ENCODE measurements around the gene SLC9A8.

The SLC9A8 gene

DNA sequence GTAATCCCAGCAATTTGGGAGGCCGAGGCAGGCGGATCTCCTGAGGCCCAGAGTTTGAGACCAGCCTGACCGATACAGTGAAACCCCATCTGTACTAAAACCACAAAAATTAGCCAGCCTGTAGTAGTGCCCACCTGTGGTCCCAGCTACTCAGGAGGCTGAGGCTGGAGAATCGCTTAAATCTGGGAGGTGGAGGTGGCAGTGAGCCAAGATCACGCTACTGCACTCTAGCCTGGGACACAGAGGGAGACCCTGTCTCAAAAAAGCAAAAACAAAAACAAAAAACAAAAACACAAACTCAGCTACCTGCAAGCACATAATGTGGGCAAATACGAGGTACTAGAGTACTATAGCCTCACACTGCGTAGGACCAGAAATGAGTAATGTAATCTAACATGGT, 106.4 kb downstream of the SLC9A8 start:
- Histone ChIP-seq H3K36me3 (ENCODE audit: insufficient read depth, low read length) (no peaks in the 10 kb centered on the region), H3K9me3 (replicated peaks; ENCODE audit: low read length) (no peaks in the 10 kb centered on the region), H3K4me2 (ENCODE audit: low read length) (no peak overlapping the region), H3K4me3 (ENCODE audit: low read length) (no peak overlapping the region), H3K27me3 (ENCODE audit: control insufficient read depth, insufficient read depth, low read length) (no peaks in the 10 kb centered on the region), H3K4me1 (ENCODE audit: control insufficient read depth, insufficient read depth, low read length) (peaks cover 5% of the 10 kb centered on the region), H3K9ac (ENCODE audit: low read depth, low read length) (no peak overlapping the region)

DNA sequence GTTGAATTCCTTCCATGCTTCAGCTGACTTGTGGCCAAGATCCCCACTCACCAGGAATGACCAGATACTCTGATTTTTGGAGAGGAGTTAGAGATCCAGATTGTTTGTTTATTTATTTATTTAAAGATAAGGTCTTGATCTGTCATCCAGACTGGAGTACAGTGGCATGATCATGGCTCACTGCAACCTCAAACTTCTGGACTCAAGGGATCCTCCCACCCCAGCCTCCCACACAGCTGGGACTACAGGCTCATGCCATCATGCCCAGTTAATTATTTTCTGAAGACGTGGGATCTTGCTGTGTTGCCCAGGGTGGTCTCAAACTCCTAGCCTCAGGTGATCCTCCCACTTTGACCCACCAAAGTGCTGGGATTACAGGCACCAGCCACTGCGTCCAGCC, 106.8 kb downstream of the SLC9A8 start:
- H3K4me2 ChIP-seq (ENCODE audit: low read length), result no peak overlapping the region
- H3K36me3 ChIP-seq (ENCODE audit: insufficient read depth, low read length), result no peaks in the 10 kb centered on the region
- H3K9me3 ChIP-seq (replicated peaks; ENCODE audit: low read length), result no peaks in the 10 kb centered on the region
- no peak overlapping the region for H3K4me3 ChIP-seq (ENCODE audit: low read length)
- no peak overlapping the region for H3K9ac ChIP-seq (ENCODE audit: low read depth, low read length)
- no peaks in the 10 kb centered on the region for H3K27me3 ChIP-seq (ENCODE audit: control insufficient read depth, insufficient read depth, low read length)
- peaks cover under 1% of the 10 kb centered on the region for H3K4me1 ChIP-seq (ENCODE audit: control insufficient read depth, insufficient read depth, low read length)

DNA sequence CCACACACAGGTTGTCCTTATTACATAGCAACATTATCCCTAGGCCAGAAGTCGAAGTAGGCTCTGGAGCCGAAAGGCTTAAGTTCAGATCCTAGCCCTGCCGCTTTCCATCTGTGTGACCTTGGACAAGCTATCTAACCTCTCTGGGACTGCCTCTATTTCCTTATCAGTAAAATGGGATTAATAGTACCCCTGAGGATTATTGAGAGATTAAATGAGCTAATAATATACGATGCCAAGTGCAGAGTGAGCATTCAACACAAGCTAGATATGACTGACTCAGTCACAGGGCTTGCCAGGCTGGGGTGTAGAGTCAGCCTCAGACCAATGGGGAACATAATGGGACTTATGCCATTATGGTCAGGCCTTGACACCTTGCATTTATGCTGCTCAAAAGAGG, 111.6 kb downstream of the SLC9A8 start:
- H3K4me2 ChIP-seq (ENCODE audit: low read length), result no peak overlapping the region
- peaks cover 9% of the 10 kb centered on the region for H3K4me1 ChIP-seq (ENCODE audit: control insufficient read depth, insufficient read depth, low read length)
- H3K27me3 ChIP-seq (ENCODE audit: control insufficient read depth, insufficient read depth, low read length), result no peaks in the 10 kb centered on the region
- no peaks in the 10 kb centered on the region for H3K9me3 ChIP-seq (replicated peaks; ENCODE audit: low read length)
- H3K9ac ChIP-seq (ENCODE audit: low read depth, low read length), result no peak overlapping the region
- H3K4me3 ChIP-seq (ENCODE audit: low read length), result no peak overlapping the region
- H3K36me3 ChIP-seq (ENCODE audit: insufficient read depth, low read length), result no peaks in the 10 kb centered on the region

- Histone ChIP-seq H3K4me3 (ENCODE audit: low read length) (no peak overlapping the region), H3K36me3 (ENCODE audit: insufficient read depth, low read length) (no peaks in the 10 kb centered on the region), H3K4me1 (ENCODE audit: control insufficient read depth, insufficient read depth, low read length) (peaks cover 9% of the 10 kb centered on the region)
These were observed 113.3 kb downstream of the SLC9A8 start for GRCh38 chr20:49925901-49926454.

GRCh38 chr20:49928411-49929141, 115.9 kb downstream of the SLC9A8 start:
- H3K4me3 ChIP-seq (ENCODE audit: low read length), result no peak overlapping the region
- no peak overlapping the region for H3K9ac ChIP-seq (ENCODE audit: low read depth, low read length)
- H3K27me3 ChIP-seq (ENCODE audit: control insufficient read depth, insufficient read depth, low read length), result no peaks in the 10 kb centered on the region
- H3K4me1 ChIP-seq (ENCODE audit: control insufficient read depth, insufficient read depth, low read length), result peaks cover 9% of the 10 kb centered on the region
- peak overlapping the region; percentile 36 for H3K4me2 ChIP-seq (ENCODE audit: low read length)
- no peaks in the 10 kb centered on the region for H3K36me3 ChIP-seq (ENCODE audit: insufficient read depth, low read length)
- no peaks in the 10 kb centered on the region for H3K9me3 ChIP-seq (replicated peaks; ENCODE audit: low read length)

More at GRCh38 chr20:49925901-49926454, 113.3 kb downstream of the SLC9A8 start:
- H3K27me3 ChIP-seq (ENCODE audit: control insufficient read depth, insufficient read depth, low read length), result no peaks in the 10 kb centered on the region
- no peak overlapping the region for H3K4me2 ChIP-seq (ENCODE audit: low read length)
- H3K9me3 ChIP-seq (replicated peaks; ENCODE audit: low read length), result no peaks in the 10 kb centered on the region
- H3K9ac ChIP-seq (ENCODE audit: low read depth, low read length), result no peak overlapping the region

- H3K4me2 ChIP-seq (ENCODE audit: low read length), result peak overlapping the region; percentile 36
- H3K27me3 ChIP-seq (ENCODE audit: control insufficient read depth, insufficient read depth, low read length), result no peaks in the 10 kb centered on the region
- H3K36me3 ChIP-seq (ENCODE audit: insufficient read depth, low read length), result no peaks in the 10 kb centered on the region
- H3K4me1 ChIP-seq (ENCODE audit: control insufficient read depth, insufficient read depth, low read length), result peaks cover 9% of the 10 kb centered on the region
- no peak overlapping the region for H3K9ac ChIP-seq (ENCODE audit: low read depth, low read length)
- no peak overlapping the region for H3K4me3 ChIP-seq (ENCODE audit: low read length)
- H3K9me3 ChIP-seq (replicated peaks; ENCODE audit: low read length), result no peaks in the 10 kb centered on the region
These were observed 116.5 kb downstream of the SLC9A8 start for GRCh38 chr20:49929142-49929494.

DNA sequence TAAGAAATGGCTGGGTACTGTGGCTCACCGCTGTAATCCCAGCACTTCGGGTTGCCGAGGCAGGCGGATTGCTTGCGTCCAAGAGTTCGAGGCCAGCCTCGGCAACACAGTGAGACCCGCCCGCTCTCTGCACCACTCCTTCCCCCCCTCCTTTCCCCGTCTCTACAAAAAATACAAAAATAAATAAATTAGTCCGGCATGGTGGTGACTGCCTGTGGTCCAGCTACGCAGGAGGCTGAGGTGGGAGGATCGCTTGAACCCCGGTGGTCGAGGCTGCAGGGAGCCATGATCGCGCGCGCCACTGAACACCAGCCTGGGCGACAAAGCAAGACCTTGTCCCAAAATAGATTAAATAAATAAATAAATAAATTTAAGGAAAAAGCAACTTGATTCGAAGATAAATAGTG, 123.1 kb downstream of the SLC9A8 start:
- Histone ChIP-seq H3K27me3 (ENCODE audit: control insufficient read depth, insufficient read depth, low read length) (no peaks in the 10 kb centered on the region), H3K4me2 (ENCODE audit: low read length) (peak overlapping the region; percentile 76), H3K9ac (ENCODE audit: low read depth, low read length) (peak overlapping the region; percentile 53), H3K36me3 (ENCODE audit: insufficient read depth, low read length) (peaks cover 2% of the 10 kb centered on the region), H3K4me1 (ENCODE audit: control insufficient read depth, insufficient read depth, low read length) (peaks cover 21% of the 10 kb centered on the region), H3K9me3 (replicated peaks; ENCODE audit: low read length) (no peaks in the 10 kb centered on the region), H3K4me3 (ENCODE audit: low read length) (peak overlapping the region; percentile 98)

DNA sequence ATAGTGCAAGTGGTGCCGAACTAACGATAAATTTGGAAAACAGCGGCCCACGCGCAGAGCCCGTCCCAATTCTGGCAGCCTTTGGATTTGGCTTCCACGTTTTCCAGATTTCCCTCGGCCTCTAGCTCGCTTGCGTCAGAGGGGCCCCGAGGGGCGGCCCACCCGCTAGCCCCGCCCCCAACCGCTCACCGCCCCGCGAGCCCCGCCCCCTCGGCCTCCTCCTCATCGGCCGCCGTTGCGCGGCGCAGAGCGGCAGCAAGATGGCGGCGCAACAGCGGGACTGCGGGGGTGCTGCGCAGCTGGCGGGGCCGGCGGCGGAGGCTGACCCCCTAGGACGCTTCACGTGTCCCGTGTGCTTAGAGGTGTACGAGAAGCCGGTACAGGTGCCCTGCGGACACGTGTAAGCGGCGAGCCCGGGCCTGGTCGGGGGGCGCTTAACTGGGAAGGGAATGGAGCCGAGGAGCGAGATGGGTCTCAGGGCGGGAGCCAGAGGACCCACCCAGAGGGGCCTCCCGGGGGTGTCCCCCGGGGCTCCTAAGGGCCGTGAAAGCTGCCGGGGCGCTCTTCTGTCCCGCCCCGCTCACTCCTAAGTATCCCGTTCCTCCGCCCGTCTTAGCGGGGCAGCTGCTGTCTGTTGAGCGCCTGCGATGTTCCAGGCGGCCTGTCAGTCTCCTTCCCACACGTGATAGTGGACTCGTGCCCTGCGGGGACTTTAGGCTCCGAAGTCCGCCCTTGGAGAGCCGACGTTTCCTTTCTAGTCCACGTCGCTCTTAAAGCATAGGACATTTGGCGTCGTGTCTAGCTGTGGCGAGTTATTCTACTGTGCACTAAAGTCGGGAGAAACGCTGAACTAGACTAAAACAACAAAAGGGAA, 123.8 kb downstream of the SLC9A8 start, which contains the start of gene RNF114:
Gene RNF114 (plus strand): TSS at position 245 of the 874 bp plus-strand sequence. CDS start 16 bp downstream, at position 261.
- H3K4me3 ChIP-seq (ENCODE audit: low read length), result peak within 1 kb of the TSS; percentile 98
- H3K4me2 ChIP-seq (ENCODE audit: low read length), result peak within 1 kb of the TSS; percentile 97
- peaks cover 6% of the 10 kb centered on the region for H3K36me3 ChIP-seq (ENCODE audit: insufficient read depth, low read length)
- H3K9ac ChIP-seq (ENCODE audit: low read depth, low read length), result peak within 1 kb of the TSS; percentile 96
- no peaks in the 10 kb centered on the region for H3K9me3 ChIP-seq (replicated peaks; ENCODE audit: low read length)
- no peaks in the 10 kb centered on the region for H3K27me3 ChIP-seq (ENCODE audit: control insufficient read depth, insufficient read depth, low read length)
- H3K4me1 ChIP-seq (ENCODE audit: control insufficient read depth, insufficient read depth, low read length), result peaks cover 21% of the 10 kb centered on the region

DNA sequence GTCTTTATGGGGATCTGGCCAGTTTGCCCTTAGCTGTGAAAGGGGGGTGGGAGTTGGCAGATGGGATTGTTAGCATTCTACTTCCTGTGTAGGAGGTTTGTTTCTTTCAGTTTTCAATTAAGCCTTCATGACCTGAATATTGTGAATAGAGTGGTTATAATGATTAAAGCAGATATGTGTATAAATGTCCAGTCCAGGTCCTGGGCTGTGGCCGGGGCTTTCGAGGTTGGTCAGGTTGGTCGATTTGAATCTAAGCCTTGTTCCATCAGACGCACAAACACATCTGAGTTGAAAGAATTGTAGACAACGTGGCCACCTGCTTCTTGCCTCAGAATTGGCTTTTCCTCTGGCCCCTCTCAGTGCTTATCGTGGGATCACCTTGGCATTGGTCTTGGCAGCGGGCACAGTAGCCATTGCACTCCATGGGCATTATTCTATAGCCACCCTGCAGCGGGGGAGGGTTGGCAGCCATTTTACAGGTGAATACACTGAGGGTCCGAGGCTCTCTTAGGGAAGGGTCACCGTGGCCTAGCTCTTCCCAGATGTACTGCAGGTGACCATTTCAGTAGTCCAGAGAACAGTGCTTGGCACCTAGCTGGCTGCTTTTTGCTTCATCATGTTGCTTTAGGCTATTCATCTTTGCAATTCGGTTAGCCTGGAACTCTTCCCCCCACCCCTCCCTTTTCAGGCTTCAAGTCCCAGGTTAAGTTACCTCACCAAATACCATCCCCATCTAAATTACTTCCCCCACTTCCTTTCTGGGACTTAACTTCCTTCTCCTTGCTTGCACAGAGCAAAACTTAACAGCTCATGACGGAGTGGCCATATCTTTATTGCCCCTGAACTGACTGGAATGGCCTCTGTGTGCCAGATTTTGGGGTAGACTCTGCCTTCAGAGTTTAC, 124.7 kb downstream of the SLC9A8 start:
- Histone ChIP-seq H3K4me3 (ENCODE audit: low read length) (peak overlapping the region; percentile 98), H3K36me3 (ENCODE audit: insufficient read depth, low read length) (peaks cover 14% of the 10 kb centered on the region), H3K27me3 (ENCODE audit: control insufficient read depth, insufficient read depth, low read length) (no peaks in the 10 kb centered on the region), H3K9ac (ENCODE audit: low read depth, low read length) (peak overlapping the region; percentile 96), H3K4me1 (ENCODE audit: control insufficient read depth, insufficient read depth, low read length) (peaks cover 21% of the 10 kb centered on the region), H3K4me2 (ENCODE audit: low read length) (peak overlapping the region; percentile 97), H3K9me3 (replicated peaks; ENCODE audit: low read length) (no peaks in the 10 kb centered on the region)

GRCh38 chr20:49938173-49939163, 125.8 kb downstream of the SLC9A8 start:
- Histone ChIP-seq H3K4me3 (ENCODE audit: low read length) (peak overlapping the region; percentile 38), H3K4me1 (ENCODE audit: control insufficient read depth, insufficient read depth, low read length) (peaks cover 21% of the 10 kb centered on the region)

More at GRCh38 chr20:49938173-49939163, 125.8 kb downstream of the SLC9A8 start:
- Histone ChIP-seq H3K36me3 (ENCODE audit: insufficient read depth, low read length) (peaks cover 18% of the 10 kb centered on the region), H3K9ac (ENCODE audit: low read depth, low read length) (no peak overlapping the region), H3K4me2 (ENCODE audit: low read length) (peak overlapping the region; percentile 97), H3K27me3 (ENCODE audit: control insufficient read depth, insufficient read depth, low read length) (no peaks in the 10 kb centered on the region), H3K9me3 (replicated peaks; ENCODE audit: low read length) (no peaks in the 10 kb centered on the region)
